IMR-90 (cell line): ENCODE results near the gene MRTFB.

Experiments used
- CEBPB ChIP-seq: IDR thresholded peaks from 2 replicates; pipeline ENCODE4 v1.6.1; 2012; ENCODE audit warnings: low read depth, low read length, improper control_type of control experiment
- MXI1 ChIP-seq: IDR thresholded peaks from 2 replicates; pipeline ENCODE4 v1.6.1; 2012; ENCODE audit warnings: low read depth, mild to moderate bottlenecking, low read length, moderate library complexity, borderline replicate concordance
- POLR2A ChIP-seq: IDR thresholded peaks from 2 replicates; pipeline ENCODE4 v1.6.1; 2012; ENCODE audit warnings: mild to moderate bottlenecking, low read depth, low read length
- RFX5 ChIP-seq: IDR thresholded peaks from 2 replicates; pipeline ENCODE4 v1.8.0; 2012; ENCODE audit warnings: low read depth, mild to moderate bottlenecking, low read length, moderate library complexity
- TF ChIP-seq, protein P1 (sequence below): conservative IDR thresholded peaks from 2 replicates; pipeline ENCODE4 v1.5.1; 2012; ENCODE audit warnings: mild to moderate bottlenecking, low read depth, low read length, improper control_type of control experiment

DNA sequence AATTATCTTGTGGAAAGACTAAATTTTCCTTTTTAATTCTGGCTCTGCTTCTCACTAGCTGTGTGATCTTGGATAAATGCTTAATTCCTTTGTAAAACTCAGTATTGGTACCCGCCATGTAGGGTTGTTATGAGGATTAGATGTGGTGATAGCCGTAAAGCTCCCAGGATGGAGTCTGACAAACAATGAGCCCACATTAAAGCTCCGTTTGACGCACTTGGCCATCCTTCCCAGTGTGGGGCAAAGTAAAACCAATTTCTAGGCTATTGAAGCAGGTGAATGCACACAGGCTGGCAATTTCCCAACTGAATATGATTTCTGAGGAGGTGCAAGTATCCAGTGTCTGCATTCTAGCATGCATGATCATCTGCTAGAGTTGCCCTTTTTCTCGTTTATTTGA is 123.6 kb downstream of the MRTFB start:
- TF ChIP-seq, protein P1, sequence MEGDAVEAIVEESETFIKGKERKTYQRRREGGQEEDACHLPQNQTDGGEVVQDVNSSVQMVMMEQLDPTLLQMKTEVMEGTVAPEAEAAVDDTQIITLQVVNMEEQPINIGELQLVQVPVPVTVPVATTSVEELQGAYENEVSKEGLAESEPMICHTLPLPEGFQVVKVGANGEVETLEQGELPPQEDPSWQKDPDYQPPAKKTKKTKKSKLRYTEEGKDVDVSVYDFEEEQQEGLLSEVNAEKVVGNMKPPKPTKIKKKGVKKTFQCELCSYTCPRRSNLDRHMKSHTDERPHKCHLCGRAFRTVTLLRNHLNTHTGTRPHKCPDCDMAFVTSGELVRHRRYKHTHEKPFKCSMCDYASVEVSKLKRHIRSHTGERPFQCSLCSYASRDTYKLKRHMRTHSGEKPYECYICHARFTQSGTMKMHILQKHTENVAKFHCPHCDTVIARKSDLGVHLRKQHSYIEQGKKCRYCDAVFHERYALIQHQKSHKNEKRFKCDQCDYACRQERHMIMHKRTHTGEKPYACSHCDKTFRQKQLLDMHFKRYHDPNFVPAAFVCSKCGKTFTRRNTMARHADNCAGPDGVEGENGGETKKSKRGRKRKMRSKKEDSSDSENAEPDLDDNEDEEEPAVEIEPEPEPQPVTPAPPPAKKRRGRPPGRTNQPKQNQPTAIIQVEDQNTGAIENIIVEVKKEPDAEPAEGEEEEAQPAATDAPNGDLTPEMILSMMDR = no peak
- no peak for TF ChIP-seq POLR2A
- TF ChIP-seq RFX5 = no peak
- no peak for TF ChIP-seq MXI1
- no peak for TF ChIP-seq CEBPB
